ENCODE results near the gene TNNT3.

TNNT3 gene

DNA sequence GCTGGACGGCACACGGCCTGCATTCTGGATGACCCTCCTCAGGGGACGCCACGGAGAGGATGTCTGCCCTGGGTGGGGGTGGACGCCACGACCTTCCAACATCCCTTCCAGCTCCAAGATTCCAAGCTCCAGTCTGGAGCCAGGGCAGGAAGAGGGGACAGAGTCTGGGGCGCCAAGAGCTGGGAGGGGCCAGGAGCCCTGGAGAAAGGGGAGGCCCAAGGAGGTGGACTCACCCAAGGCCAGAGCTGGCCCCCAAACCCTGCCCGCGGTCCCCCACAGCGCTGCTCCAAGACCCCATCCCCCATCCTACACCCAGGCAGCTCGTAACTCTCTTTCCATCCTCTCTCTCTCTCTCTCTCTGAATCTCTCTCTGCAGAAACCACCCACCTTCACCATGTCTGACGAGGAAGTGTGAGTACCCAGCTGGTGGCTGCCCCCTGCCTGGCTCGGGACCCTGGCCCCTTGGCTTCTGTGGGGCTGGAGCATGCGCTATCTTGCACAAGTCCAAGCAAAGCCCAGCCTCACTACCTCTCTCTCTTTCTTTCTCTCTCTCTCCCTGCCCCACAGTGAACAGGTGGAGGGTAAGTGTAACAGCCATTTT is 3.1 kb downstream of the TNNT3 start:
- CTCF ChIA-PET = interaction anchor here (0.9 to 3.3 kb wide), 4 partner anchors 40 to 270 kb away, joined by 3 to 18 read pairs (median 6); no protein-coding TSS in a partner anchor
- TF ChIP-seq, protein P1, sequence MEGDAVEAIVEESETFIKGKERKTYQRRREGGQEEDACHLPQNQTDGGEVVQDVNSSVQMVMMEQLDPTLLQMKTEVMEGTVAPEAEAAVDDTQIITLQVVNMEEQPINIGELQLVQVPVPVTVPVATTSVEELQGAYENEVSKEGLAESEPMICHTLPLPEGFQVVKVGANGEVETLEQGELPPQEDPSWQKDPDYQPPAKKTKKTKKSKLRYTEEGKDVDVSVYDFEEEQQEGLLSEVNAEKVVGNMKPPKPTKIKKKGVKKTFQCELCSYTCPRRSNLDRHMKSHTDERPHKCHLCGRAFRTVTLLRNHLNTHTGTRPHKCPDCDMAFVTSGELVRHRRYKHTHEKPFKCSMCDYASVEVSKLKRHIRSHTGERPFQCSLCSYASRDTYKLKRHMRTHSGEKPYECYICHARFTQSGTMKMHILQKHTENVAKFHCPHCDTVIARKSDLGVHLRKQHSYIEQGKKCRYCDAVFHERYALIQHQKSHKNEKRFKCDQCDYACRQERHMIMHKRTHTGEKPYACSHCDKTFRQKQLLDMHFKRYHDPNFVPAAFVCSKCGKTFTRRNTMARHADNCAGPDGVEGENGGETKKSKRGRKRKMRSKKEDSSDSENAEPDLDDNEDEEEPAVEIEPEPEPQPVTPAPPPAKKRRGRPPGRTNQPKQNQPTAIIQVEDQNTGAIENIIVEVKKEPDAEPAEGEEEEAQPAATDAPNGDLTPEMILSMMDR (conservative IDR thresholded peaks at IDR 0.05; ENCODE audit: low read depth) = no peak
- peak overlapping the region; percentile 77 for H3K27ac ChIP-seq
- POLR2A ChIA-PET (ENCODE audit: low non-redundant PET) = interaction anchor here (0.5 kb wide), 1 partner anchor 660 kb away, joined by 3 read pairs; no protein-coding TSS in a partner anchor
- DNase-seq (ENCODE audit: low spot score) = no peak

DNA sequence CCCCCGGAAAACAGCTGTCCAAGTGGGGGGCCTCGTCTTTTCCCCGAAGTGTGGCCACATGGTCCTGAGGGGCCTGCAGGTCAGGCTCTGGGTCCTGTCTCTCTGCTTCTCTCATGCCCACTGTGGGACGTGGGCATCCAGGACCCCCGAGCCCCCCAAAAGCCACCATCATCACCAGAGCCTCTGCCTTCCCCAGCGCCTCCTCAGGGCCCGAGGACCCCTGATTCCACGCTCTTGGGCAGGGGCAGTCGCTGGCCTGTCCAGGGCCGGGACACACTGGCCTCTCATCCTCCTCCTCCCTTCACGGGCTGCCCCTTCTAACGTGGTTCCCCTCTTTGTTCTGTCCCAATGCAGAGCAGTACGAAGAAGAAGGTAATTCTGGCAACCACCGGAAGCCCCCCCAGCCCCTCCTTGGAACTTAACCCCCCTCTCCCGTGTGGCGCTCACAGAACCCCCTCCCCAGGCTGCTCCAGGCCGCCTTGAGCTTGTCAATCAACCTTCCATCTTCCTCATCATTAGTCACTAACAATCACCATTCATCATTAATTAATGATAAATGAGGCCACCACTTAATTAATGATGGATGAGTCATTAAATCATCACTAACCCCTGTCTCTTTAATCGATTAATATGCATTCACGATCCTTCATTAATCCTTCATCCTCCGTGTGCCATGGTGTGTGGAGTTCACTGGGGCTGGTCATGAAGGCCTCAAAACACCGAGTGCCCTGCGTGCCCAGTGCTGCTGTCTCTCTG is 3.9 kb downstream of the TNNT3 start:
- POLR2A ChIA-PET (ENCODE audit: low non-redundant PET) = interaction anchor here (0.5 kb wide), 1 partner anchor 661 kb away, joined by 3 read pairs; no protein-coding TSS in a partner anchor
- TF ChIP-seq, protein P1 (conservative IDR thresholded peaks at IDR 0.05; ENCODE audit: low read depth) = no peak
- peak overlapping the region; percentile 77 for H3K27ac ChIP-seq
- CTCF ChIA-PET = interaction anchor here (2.2 to 3.3 kb wide), 2 partner anchors 41 to 271 kb away, joined by 10 to 18 read pairs; no protein-coding TSS in a partner anchor
- DNase-seq (ENCODE audit: low spot score) = no peak

DNA sequence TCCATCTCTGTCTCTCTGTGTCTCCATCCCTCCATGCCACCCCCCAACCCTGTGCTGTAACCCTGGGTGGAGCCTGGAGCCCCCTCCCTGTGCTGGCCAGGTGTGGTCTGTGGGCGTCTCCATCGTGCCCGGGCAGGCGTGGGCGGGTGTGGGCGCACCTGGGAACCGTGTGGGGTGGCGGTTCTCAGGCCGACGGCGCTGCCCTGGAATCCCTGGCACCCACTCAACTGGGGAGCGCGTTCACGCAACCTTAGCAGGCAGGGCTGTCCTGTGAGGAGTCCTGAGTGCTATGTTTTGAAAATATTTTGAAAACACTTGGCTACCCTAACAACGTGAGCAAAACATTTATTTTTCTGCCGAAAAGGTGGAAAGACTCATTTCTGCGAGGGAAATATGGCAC is 4.7 kb downstream of the TNNT3 start:
- peak overlapping the region; percentile 77 for H3K27ac ChIP-seq
- ChIA-PET POLR2A (ENCODE audit: low non-redundant PET) (no interaction called here), CTCF (no interaction called here)
- DNase-seq (ENCODE audit: low spot score) = no peak
- TF ChIP-seq, protein P1 (conservative IDR thresholded peaks at IDR 0.05; ENCODE audit: low read depth) = no peak

DNA sequence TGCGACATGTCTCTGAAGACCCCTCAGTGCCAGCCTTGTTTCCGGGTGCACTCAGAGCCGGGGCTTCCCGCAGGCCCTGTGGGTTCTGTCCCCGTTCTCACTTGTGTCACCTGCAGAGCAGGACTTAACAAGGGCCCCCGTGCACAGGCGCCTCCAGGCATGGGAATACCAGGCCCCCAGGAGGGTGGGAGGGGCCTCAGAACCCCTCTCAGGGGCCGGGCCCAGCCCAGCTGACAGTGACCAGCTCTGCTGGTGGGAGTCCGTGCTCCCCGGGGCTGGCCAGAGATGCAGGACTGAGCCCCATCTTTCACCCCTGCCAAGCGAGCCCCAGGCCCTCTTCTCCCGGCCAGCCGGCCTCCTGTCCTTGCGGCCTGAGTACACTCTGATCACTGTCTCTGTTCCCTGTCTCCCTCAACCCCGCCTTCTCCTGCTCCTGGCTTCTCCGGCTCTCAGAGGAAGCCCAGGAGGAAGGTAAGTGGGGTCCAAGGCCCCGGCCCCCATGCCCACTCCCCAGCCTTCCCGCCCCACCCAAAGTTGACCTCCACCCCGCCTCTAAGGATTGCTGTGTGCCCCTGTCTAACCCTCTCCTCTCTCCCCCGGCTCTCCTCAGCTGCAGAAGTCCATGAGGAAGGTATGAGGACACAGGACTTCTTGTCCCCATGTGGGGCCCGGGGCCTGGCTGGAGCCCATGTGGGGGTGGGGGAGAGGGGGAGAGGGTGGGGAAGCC is 5.3 kb downstream of the TNNT3 start:
- CTCF ChIA-PET = no interaction called here
- TF ChIP-seq, protein P1 (conservative IDR thresholded peaks at IDR 0.05; ENCODE audit: low read depth) = no peak
- no peak for DNase-seq (ENCODE audit: low spot score)
- POLR2A ChIA-PET (ENCODE audit: low non-redundant PET) = no interaction called here
- H3K27ac ChIP-seq = peak overlapping the region; percentile 77

DNA sequence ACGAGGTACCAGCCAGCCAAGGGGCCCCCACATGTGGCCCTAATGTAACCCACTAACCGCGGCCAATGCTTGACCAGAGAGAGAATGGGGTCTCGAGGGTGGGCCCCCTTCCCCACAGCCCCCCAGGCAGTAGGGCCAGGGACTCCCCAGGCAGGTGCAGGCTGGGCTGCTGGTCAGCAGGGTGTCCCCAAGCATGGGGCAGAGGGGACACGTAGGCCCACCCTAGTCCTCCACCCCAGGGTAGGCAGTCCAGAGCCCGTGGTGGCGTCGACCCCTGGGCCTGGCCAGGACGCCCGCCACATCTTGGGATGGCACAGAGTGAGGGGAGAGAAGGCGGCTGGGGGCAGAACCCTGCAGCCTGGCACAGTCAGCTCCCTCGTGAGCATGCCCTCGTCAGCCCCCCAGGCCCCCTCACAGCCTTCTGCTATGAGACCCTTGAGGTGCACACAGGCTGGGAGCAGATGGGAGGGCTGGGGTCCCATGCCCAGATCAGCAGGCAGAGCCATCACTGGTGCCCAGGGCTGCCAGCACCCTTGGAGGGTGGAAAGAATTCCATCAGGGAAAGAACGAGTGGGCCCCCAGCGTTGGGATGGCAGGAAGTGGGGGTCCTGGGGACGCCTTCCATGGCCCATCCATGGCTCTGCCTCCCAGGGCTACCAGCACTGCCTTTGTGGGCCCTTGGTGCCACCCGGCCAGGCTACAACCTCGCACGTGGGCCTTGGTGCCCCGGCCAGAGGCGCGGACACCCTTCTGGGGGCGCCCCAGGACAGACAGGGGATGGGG is 6.1 kb downstream of the TNNT3 start:
- DNase-seq (ENCODE audit: low spot score) = no peak
- CTCF ChIA-PET = no interaction called here
- POLR2A ChIA-PET (ENCODE audit: low non-redundant PET) = no interaction called here
- TF ChIP-seq, protein P1 (conservative IDR thresholded peaks at IDR 0.05; ENCODE audit: low read depth) = no peak
- H3K27ac ChIP-seq = peak overlapping the region; percentile 77
